K562 (cell line): Measurements from ENCODE around the gene UNC119B. TPM values are rescaled to one million over a fixed set of nuclear protein-coding genes. Genes with fewer than 3 reads are reported as not detected.

ENCODE experiments used
- JUND ChIP-seq, 2 experiments: IDR thresholded peaks; 2 replicates in 1 of 2; 3 replicates in 1 of 2; pipeline ENCODE4 v1.6.1; 2011; ENCODE audit warnings: borderline replicate concordance in 2 of 2, low read depth in 2 of 2, low read length in 2 of 2, improper control_type of control experiment in 1 of 2, missing biosample characterization in 1 of 2, missing genetic modification characterization in 1 of 2, missing genetic modification reagents in 1 of 2
- KLF6 ChIP-seq: fragments of 250-450 bp; sonication (Bioruptor Pico); IDR thresholded peaks from 2 replicates; pipeline ENCODE4 v1.4.0; 2020; ENCODE audit warnings: mild to moderate bottlenecking, moderate library complexity, borderline replicate concordance
- TBL1XR1 ChIP-seq, 2 experiments: IDR thresholded peaks; 2 replicates each; pipeline ENCODE4 v1.6.1; 2012; ENCODE audit warnings: improper control_type of control experiment in 2 of 2, low read length in 2 of 2, mild to moderate bottlenecking in 1 of 2
- U2AF2 ChIP-seq: fragments of 200-400 bp; formaldehyde crosslinking; optimal IDR thresholded peaks from 2 replicates; pipeline ENCODE3; 2017; ENCODE audit warnings: low read depth, mild to moderate bottlenecking, low read length
- ZNF347 ChIP-seq: fragments of 450-650 bp; formaldehyde crosslinking; IDR thresholded peaks from 2 replicates; pipeline ENCODE4 v1.4.0; 2020; ENCODE audit warnings: low read depth, mild to moderate bottlenecking, moderate library complexity
- ZNF780A ChIP-seq: fragments of 250-450 bp; sonication (Bioruptor Pico); IDR thresholded peaks from 2 replicates; pipeline ENCODE4 v1.5.0; 2021; ENCODE audit warnings: mild to moderate bottlenecking
- polyA plus RNA-seq, 8 experiments: library from polyadenylated mRNA; depleted of rRNA in 4 of 8; stranded (reverse) in 5 of 8; unstranded in 3 of 8; fragments of >200 nt; fragmentation: Nextera tagmentation in 2 of 8; fragmentation: Illumina TruSeq in 1 of 8; extraction: Ambion mirVana in 2 of 8; extraction: Trizol in 1 of 8; gene quantifications; 2 replicates each; pipeline versions ENCODE4 v1.2.1 to v1.2.3, GENCODE V29; 2011 to 2014; ENCODE audit warnings: inconsistent platforms in 1 of 8, missing spikeins in 1 of 8
- total RNA-seq, 7 experiments: library from RNA; depleted of rRNA in 6 of 7; stranded (reverse); fragments of >200 nt in 6 of 7; fragmentation: Illumina TruSeq in 2 of 7; extraction: Trizol in 2 of 7; gene quantifications; 2 replicates each; pipeline versions ENCODE4 v1.2.1 to v1.2.3, GENCODE V29; 2011 to 2021; ENCODE audit warnings: low replicate concordance in 1 of 7
- TF ChIP-seq, protein P1 (sequence below): fragments of 200-800 bp; sonication (Bioruptor generic); IDR thresholded peaks from 2 replicates; pipeline ENCODE4 v1.6.1; 2017; ENCODE audit warnings: missing genetic modification characterization, missing compliant biosample characterization
- TF ChIP-seq, protein P2 (sequence below), 3 experiments: IDR thresholded peaks in 2 of 3; conservative IDR thresholded peaks in 1 of 3; 2 replicates each; pipeline ENCODE4 v1.5.1; 2011 to 2012; ENCODE audit warnings: low read length in 3 of 3, mild to moderate bottlenecking in 3 of 3, control low read depth in 2 of 3, improper control_type of control experiment in 1 of 3, inconsistent platforms in 1 of 3, low read depth in 1 of 3, mixed read lengths in 1 of 3, moderate library complexity in 1 of 3; ENCODE audit not compliant: insufficient read depth in 2 of 3
- TF ChIP-seq, protein P3 (sequence below), 3 experiments: fragments of 200-800 bp in 1 of 3; fragments of 250-450 bp in 1 of 3; fragments of 450-650 bp in 1 of 3; sonication (Bioruptor Pico) in 1 of 3; sonication (Bioruptor generic) in 1 of 3; formaldehyde crosslinking in 1 of 3; IDR thresholded peaks; 2 replicates each; pipeline versions ENCODE4 v1.6.1 to v1.8.0; 2016 to 2022; ENCODE audit warnings: mild to moderate bottlenecking in 2 of 3, missing genetic modification characterization in 2 of 3, missing compliant biosample characterization in 1 of 3, moderate library complexity in 1 of 3
- TF ChIP-seq, protein P4 (sequence below): fragments of 450-650 bp; conservative IDR thresholded peaks from 2 replicates; pipeline ENCODE4 v1.6.1; 2016; ENCODE audit warnings: missing genetic modification characterization, low read depth, mild to moderate bottlenecking, missing compliant biosample characterization, moderate library complexity

UNC119B gene
- total and polyA plus RNA-seq, 9 of the 15 experiments (the other 6 are each of a cell fraction or from before 2014, with no cell fraction given) = 4.0 to 34.5 (median 15.1) TPM

DNA sequence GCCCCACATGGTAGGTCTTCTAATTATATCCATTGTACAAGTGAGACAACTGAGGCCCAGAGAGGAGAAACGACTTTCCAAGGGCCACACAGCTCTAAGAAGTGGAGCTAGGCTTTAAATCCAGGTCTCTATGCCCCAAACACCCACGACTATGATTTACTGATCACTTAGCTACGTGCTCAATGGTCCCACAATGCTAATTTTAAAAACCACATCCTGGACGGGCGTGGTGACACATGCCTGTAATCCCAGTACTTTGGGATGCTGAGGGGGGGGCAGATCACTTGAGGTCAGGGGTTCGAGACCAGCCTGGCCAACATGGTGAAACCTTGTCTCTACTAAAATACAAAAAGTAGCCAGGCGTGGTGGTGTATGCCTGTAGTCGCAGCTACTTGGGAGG is 31.7 kb upstream of the UNC119B start (continued):
- TF ChIP-seq, protein P1, sequence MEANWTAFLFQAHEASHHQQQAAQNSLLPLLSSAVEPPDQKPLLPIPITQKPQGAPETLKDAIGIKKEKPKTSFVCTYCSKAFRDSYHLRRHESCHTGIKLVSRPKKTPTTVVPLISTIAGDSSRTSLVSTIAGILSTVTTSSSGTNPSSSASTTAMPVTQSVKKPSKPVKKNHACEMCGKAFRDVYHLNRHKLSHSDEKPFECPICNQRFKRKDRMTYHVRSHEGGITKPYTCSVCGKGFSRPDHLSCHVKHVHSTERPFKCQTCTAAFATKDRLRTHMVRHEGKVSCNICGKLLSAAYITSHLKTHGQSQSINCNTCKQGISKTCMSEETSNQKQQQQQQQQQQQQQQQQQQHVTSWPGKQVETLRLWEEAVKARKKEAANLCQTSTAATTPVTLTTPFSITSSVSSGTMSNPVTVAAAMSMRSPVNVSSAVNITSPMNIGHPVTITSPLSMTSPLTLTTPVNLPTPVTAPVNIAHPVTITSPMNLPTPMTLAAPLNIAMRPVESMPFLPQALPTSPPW (CRISPR knock-in tag) = 0 out of 2 replicates have a peak, but pooled peaks have one; percentile 22
- TF ChIP-seq, protein P2, sequence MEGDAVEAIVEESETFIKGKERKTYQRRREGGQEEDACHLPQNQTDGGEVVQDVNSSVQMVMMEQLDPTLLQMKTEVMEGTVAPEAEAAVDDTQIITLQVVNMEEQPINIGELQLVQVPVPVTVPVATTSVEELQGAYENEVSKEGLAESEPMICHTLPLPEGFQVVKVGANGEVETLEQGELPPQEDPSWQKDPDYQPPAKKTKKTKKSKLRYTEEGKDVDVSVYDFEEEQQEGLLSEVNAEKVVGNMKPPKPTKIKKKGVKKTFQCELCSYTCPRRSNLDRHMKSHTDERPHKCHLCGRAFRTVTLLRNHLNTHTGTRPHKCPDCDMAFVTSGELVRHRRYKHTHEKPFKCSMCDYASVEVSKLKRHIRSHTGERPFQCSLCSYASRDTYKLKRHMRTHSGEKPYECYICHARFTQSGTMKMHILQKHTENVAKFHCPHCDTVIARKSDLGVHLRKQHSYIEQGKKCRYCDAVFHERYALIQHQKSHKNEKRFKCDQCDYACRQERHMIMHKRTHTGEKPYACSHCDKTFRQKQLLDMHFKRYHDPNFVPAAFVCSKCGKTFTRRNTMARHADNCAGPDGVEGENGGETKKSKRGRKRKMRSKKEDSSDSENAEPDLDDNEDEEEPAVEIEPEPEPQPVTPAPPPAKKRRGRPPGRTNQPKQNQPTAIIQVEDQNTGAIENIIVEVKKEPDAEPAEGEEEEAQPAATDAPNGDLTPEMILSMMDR (IDR thresholded peaks at IDR 0.05 in 2 of 3, conservative IDR thresholded peaks at IDR 0.05 in 1 of 3; ENCODE audit: insufficient read depth in 2 of 3, low read depth in 1 of 3, low read length in 3 of 3) = no peak
- TF ChIP-seq ZNF347 (CRISPR knock-in tag) = no peak
- no peak for TF ChIP-seq KLF6 (CRISPR knock-in tag)
- TF ChIP-seq U2AF2 = no peak
- no peak for TF ChIP-seq JUND (IDR thresholded peaks at IDR 0.05; ENCODE audit: borderline replicate concordance, low read depth, low read length)
- no peak for TF ChIP-seq JUND (tag; IDR thresholded peaks at IDR 0.05; ENCODE audit: borderline replicate concordance, low read depth, low read length)
- TF ChIP-seq, protein P3, sequence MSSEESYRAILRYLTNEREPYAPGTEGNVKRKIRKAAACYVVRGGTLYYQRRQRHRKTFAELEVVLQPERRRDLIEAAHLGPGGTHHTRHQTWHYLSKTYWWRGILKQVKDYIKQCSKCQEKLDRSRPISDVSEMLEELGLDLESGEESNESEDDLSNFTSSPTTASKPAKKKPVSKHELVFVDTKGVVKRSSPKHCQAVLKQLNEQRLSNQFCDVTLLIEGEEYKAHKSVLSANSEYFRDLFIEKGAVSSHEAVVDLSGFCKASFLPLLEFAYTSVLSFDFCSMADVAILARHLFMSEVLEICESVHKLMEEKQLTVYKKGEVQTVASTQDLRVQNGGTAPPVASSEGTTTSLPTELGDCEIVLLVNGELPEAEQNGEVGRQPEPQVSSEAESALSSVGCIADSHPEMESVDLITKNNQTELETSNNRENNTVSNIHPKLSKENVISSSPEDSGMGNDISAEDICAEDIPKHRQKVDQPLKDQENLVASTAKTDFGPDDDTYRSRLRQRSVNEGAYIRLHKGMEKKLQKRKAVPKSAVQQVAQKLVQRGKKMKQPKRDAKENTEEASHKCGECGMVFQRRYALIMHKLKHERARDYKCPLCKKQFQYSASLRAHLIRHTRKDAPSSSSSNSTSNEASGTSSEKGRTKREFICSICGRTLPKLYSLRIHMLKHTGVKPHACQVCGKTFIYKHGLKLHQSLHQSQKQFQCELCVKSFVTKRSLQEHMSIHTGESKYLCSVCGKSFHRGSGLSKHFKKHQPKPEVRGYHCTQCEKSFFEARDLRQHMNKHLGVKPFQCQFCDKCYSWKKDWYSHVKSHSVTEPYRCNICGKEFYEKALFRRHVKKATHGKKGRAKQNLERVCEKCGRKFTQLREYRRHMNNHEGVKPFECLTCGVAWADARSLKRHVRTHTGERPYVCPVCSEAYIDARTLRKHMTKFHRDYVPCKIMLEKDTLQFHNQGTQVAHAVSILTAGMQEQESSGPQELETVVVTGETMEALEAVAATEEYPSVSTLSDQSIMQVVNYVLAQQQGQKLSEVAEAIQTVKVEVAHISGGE (CRISPR knock-in tag; IDR thresholded peaks at IDR 0.05) = no peak
- TF ChIP-seq, protein P4, sequence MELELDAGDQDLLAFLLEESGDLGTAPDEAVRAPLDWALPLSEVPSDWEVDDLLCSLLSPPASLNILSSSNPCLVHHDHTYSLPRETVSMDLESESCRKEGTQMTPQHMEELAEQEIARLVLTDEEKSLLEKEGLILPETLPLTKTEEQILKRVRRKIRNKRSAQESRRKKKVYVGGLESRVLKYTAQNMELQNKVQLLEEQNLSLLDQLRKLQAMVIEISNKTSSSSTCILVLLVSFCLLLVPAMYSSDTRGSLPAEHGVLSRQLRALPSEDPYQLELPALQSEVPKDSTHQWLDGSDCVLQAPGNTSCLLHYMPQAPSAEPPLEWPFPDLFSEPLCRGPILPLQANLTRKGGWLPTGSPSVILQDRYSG (tag) = no peak
- TF ChIP-seq ZNF780A (CRISPR knock-in tag) = no peak
- TF ChIP-seq TBL1XR1 (IDR thresholded peaks at IDR 0.05; ENCODE audit: low read length in 2 of 2) = no peak
